Measurements from ENCODE around the gene PRLHR. TPM values are rescaled to one million over a fixed set of nuclear protein-coding genes. Genes with fewer than 3 reads are reported as not detected.

Gene PRLHR
- total RNA-seq, 1 donor from 2014 or later: not detected

- intact Hi-C loops (cut with DNase I): loop anchor here (5.0 kb wide), 1 partner anchor 160 kb away; no protein-coding TSS in a partner anchor
- no peaks in the 10 kb centered on the region for H3K4me1 ChIP-seq
- no peak for ATAC-seq
These were observed 28.5 kb downstream of the PRLHR start for GRCh38 chr10:118566911-118567310.

GRCh38 chr10:118565301-118566075 lies 30.0 kb downstream of the PRLHR start:
- DNase-seq: no peak
- no peak for ATAC-seq
- no peaks in the 10 kb centered on the region for H3K36me3 ChIP-seq
- H3K27ac ChIP-seq: no peak overlapping the region
- H3K4me1 ChIP-seq: no peaks in the 10 kb centered on the region
- TF ChIP-seq CTCF (IDR thresholded peaks at IDR 0.05): no peak
- H3K9me3 ChIP-seq: no peaks in the 10 kb centered on the region
- no peaks in the 10 kb centered on the region for H3K27me3 ChIP-seq
- intact Hi-C loops (cut with DNase I): loop anchor here (5.0 kb wide), 1 partner anchor 162 kb away; no protein-coding TSS in a partner anchor
- no peak overlapping the region for H3K4me3 ChIP-seq

More at GRCh38 chr10:118566911-118567310, 28.5 kb downstream of the PRLHR start:
- Histone ChIP-seq H3K27me3 (no peaks in the 10 kb centered on the region), H3K36me3 (no peaks in the 10 kb centered on the region), H3K4me3 (no peak overlapping the region), H3K9me3 (no peaks in the 10 kb centered on the region), H3K27ac (no peak overlapping the region)
- DNase-seq: no peak
- TF ChIP-seq CTCF (IDR thresholded peaks at IDR 0.05): no peak

GRCh38 chr10:118564652-118565051 lies 30.8 kb downstream of the PRLHR start:
- intact Hi-C loops (cut with DNase I): loop anchor here (5.0 kb wide), 1 partner anchor 163 kb away; no protein-coding TSS in a partner anchor
- no peak for ATAC-seq

GRCh38 chr10:118564114-118564513 lies 31.3 kb downstream of the PRLHR start:
- no peaks in the 10 kb centered on the region for H3K27me3 ChIP-seq
- H3K9me3 ChIP-seq: no peaks in the 10 kb centered on the region
- DNase-seq (no peak), ATAC-seq (no peak)
- intact Hi-C loops (cut with DNase I): no loop called here
- no peaks in the 10 kb centered on the region for H3K36me3 ChIP-seq
- H3K4me1 ChIP-seq: no peaks in the 10 kb centered on the region
- H3K4me3 ChIP-seq: no peak overlapping the region
- no peak for TF ChIP-seq CTCF (IDR thresholded peaks at IDR 0.05)
- no peak overlapping the region for H3K27ac ChIP-seq

More at GRCh38 chr10:118564652-118565051, 30.8 kb downstream of the PRLHR start:
- Histone ChIP-seq H3K4me1 (no peaks in the 10 kb centered on the region), H3K4me3 (no peak overlapping the region), H3K36me3 (no peaks in the 10 kb centered on the region), H3K9me3 (no peaks in the 10 kb centered on the region), H3K27me3 (no peaks in the 10 kb centered on the region), H3K27ac (no peak overlapping the region)
- TF ChIP-seq CTCF (IDR thresholded peaks at IDR 0.05): no peak
- no peak for DNase-seq

GRCh38 chr10:118563373-118563890 lies 32.0 kb downstream of the PRLHR start:
- no peak for ATAC-seq

More at GRCh38 chr10:118563373-118563890, 32.0 kb downstream of the PRLHR start:
- H3K36me3 ChIP-seq: no peaks in the 10 kb centered on the region
- H3K27me3 ChIP-seq: no peaks in the 10 kb centered on the region
- no peaks in the 10 kb centered on the region for H3K9me3 ChIP-seq
- no peaks in the 10 kb centered on the region for H3K4me1 ChIP-seq
- DNase-seq: no peak
- intact Hi-C loops (cut with DNase I): no loop called here
- no peak overlapping the region for H3K27ac ChIP-seq
- H3K4me3 ChIP-seq: no peak overlapping the region
- TF ChIP-seq CTCF (IDR thresholded peaks at IDR 0.05): no peak

Measured in upper lobe of right lung (tissue), 1 donor.